GM12878 (cell line): ENCODE data around the gene RNF115. TPM values are rescaled to one million over a fixed set of nuclear protein-coding genes. Genes with fewer than 3 reads are reported as not detected.
A peak's percentile ranks its signal among the peaks of the same experiment; 100 is the strongest.

Experiments used
- ATAC-seq: fragments of 200-7000 bp; cut with Tn5 transposase; 3 replicates; pipeline ENCODE4 v1.9.1; 2020; ENCODE audit warnings: mild to moderate bottlenecking, moderate library complexity
- BruUV-seq: library from RNA; stranded (reverse); fragments of 400-500 nt; replicated peaks from 2 replicates; lab custom pipeline; 2021; lab: Mats Ljungman, UMichigan
- CTCF ChIA-PET: fragments of 300-600 bp; sonication (Branson Sonifier 250); formaldehyde crosslinking; extraction: SDS; loops from one replicate; lab custom pipeline; 2021; ENCODE audit warnings: inconsistent platforms; lab: Yijun Ruan, JAX
- POLR2A ChIA-PET: fragments of 350-600 bp; formaldehyde crosslinking; extraction: SDS; loops from one replicate; lab custom pipeline; 2021; ENCODE audit warnings: inconsistent platforms; lab: Charles Lee
- RAD21 ChIA-PET: fragments of 300-600 bp; sonication (Branson Sonifier 250); formaldehyde crosslinking; loops from one replicate; lab custom pipeline; 2023; ENCODE audit warnings: antibody characterized with exemption; ENCODE audit not compliant: unreplicated experiment; lab: Charles Lee
- SMC1A ChIA-PET: fragments of 300-600 bp; sonication (Branson Sonifier 250); formaldehyde crosslinking; loops from one replicate; lab custom pipeline; 2023; ENCODE audit not compliant: unreplicated experiment, uncharacterized antibody; lab: Charles Lee
- DNase-seq: peaks from one replicate; pipeline ENCODE4 v3.0.0-alpha.2; 2011; ENCODE audit warnings: low read depth, low spot score
- FAIRE-seq: peaks from 3 replicates; lab custom pipeline; 2011; peaks lifted over from hg19 to GRCh38; lab: Jason Lieb, UNC
- H2AFZ ChIP-seq: 2 replicates; pipeline ENCODE4 v1.6.0; 2011; ENCODE audit warnings: low read depth, low read length, control low read depth; ENCODE audit not compliant: control insufficient read depth
- H3K27ac ChIP-seq: 2 replicates; pipeline ENCODE4 v1.5.1; 2011; ENCODE audit warnings: control low read depth; ENCODE audit not compliant: control insufficient read depth, insufficient read depth
- H3K27me3 ChIP-seq, 2 experiments: replicated peaks in 1 of 2; 2 replicates each; pipeline versions ENCODE4 v1.6.0 to v1.6.1; 2011; ENCODE audit warnings: low read length in 1 of 2; ENCODE audit not compliant: control insufficient read depth in 2 of 2, insufficient read depth in 2 of 2
- H3K36me3 ChIP-seq, 2 experiments: 2 replicates each; pipeline ENCODE4 v1.5.1; 2011; ENCODE audit warnings: low read length in 1 of 2; ENCODE audit not compliant: control insufficient read depth in 2 of 2, insufficient read depth in 2 of 2
- H3K4me1 ChIP-seq: 2 replicates; pipeline ENCODE4 v1.6.1; 2011; ENCODE audit warnings: mild to moderate bottlenecking, low read length, moderate library complexity, mixed read lengths; ENCODE audit not compliant: control insufficient read depth, insufficient read depth
- H3K4me2 ChIP-seq: 2 replicates; pipeline ENCODE4 v1.6.0; 2011; ENCODE audit warnings: control low read depth; ENCODE audit not compliant: control insufficient read depth, insufficient read depth
- H3K4me3 ChIP-seq: fragments of 200-600 bp; sonication (generic); 2 replicates; pipeline ENCODE4 v1.5.1; 2016
- H3K79me2 ChIP-seq: 2 replicates; pipeline ENCODE4 v1.6.0; 2011; ENCODE audit warnings: low read length; ENCODE audit not compliant: control insufficient read depth, insufficient read depth
- H3K9ac ChIP-seq: 2 replicates; pipeline ENCODE4 v1.8.0; 2011; ENCODE audit warnings: low read length, control low read depth, mixed read lengths; ENCODE audit not compliant: control insufficient read depth, insufficient read depth
- H3K9me3 ChIP-seq: replicated peaks from 3 replicates; pipeline ENCODE4 v1.5.1; 2011; ENCODE audit warnings: mild to moderate bottlenecking, low read length; ENCODE audit not compliant: control insufficient read depth, insufficient read depth
- H4K20me1 ChIP-seq: 2 replicates; pipeline ENCODE4 v1.6.0; 2011; ENCODE audit not compliant: control insufficient read depth, insufficient read depth
- KLF5 ChIP-seq: fragments of 450-650 bp; IDR thresholded peaks from 2 replicates; pipeline ENCODE4 v1.6.1; 2014; ENCODE audit warnings: mild to moderate bottlenecking; ENCODE audit not compliant: partially characterized antibody
- NBN ChIP-seq: fragments of 450-650 bp; IDR thresholded peaks from 2 replicates; pipeline ENCODE4 v1.6.1; 2016
- SPI1 ChIP-seq: IDR thresholded peaks from 2 replicates; pipeline ENCODE4 v1.6.1; 2011; ENCODE audit warnings: low read depth, mild to moderate bottlenecking, low read length, moderate library complexity, borderline replicate concordance; ENCODE audit not compliant: insufficient read depth
- WGBS: methylation state at CpG from one replicate; pipeline ENCODE4 v1.1.6; 2016; ENCODE audit warnings: low lambda C conversion rate; ENCODE audit not compliant: insufficient replicate concordance, insufficient coverage; ENCODE audit errors: missing lambda C conversion rate; 5-methylcytosine and 5-hydroxymethylcytosine counted together
- in situ Hi-C: fragments of 300-500 bp; cut with MboI; formaldehyde crosslinking; loops from 9 replicates; pipeline ENCODE4 v1.14.3; 2018; ENCODE audit warnings: mixed read lengths
- intact Hi-C: fragments of 100-400 bp; cut with micrococcal nuclease; formaldehyde crosslinking; loops from one replicate; pipeline ENCODE4 v1.14.2; 2022; ENCODE audit not compliant: unreplicated experiment
- polyA plus RNA-seq, 11 experiments: library from polyadenylated mRNA; depleted of rRNA in 4 of 11; unstranded in 6 of 11; stranded (reverse) in 5 of 11; fragments of >200 nt; fragmentation: Nextera tagmentation in 4 of 11; fragmentation: Illumina TruSeq in 1 of 11; extraction: Ambion mirVana in 4 of 11; extraction: Trizol in 1 of 11; gene quantifications; 1 replicate in 1 of 11; 2 replicates in 10 of 11; pipeline versions ENCODE4 v1.2.1 to v1.2.3, GENCODE V29; 2011 to 2016; ENCODE audit warnings: inconsistent platforms in 2 of 11, missing spikeins in 2 of 11, low read depth in 1 of 11
- total RNA-seq, 4 experiments: library from RNA; depleted of rRNA in 3 of 4; stranded (reverse); fragments of >200 nt in 3 of 4; fragmentation: Illumina TruSeq in 1 of 4; extraction: Trizol in 1 of 4; gene quantifications; 2 replicates each; pipeline versions ENCODE4 v1.2.1 to v1.2.3, GENCODE V29; 2013 to 2021
- TF ChIP-seq, protein P1 (sequence below): IDR thresholded peaks from 2 replicates; pipeline ENCODE4 v1.6.1; 2012; ENCODE audit warnings: improper control_type of control experiment, low read depth, low read length; ENCODE audit not compliant: insufficient replicate concordance

RNF115 gene
- total and polyA plus RNA-seq, 10 of the 15 experiments (the other 5 are each of a cell fraction or from before 2014, with no cell fraction given): 3.4 to 22.0 (median 12.9) TPM

DNA sequence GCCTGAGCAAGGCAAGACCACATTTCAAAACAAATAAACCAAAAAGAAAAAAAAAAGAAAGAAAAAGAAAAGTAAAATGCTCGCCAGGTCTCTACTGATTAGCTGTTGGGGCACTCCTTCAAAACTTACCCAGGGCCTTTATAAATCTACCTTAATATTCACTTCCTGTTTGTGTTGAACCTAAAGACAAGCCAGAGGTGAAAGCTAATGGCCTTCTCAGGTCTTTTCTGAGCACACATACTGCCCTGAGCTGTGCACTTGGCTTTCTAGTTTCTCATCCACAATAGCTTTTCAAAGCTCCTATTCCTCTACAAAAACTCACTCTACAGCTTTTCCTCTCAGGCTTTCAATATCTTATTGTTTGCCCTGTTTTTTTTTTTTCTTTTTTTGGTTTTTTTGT, 50.5 kb downstream of the RNF115 start:
- intact Hi-C loops (no loop called here), in situ Hi-C loops (no loop called here)
- no peaks in the 10 kb centered on the region for H3K9me3 ChIP-seq
- ChIA-PET SMC1A (interaction anchor here (0.8 to 1.5 kb wide), 4 partner anchors 11 to 52 kb away, joined by 3 to 4 read pairs (median 4); no protein-coding TSS in a partner anchor), POLR2A (interaction anchor here (0.7 kb wide), 1 partner anchor 188 kb away, joined by 3 read pairs; no protein-coding TSS in a partner anchor), RAD21 (interaction anchor here (1.6 kb wide), 1 partner anchor 12 kb away, joined by 7 read pairs; no protein-coding TSS in a partner anchor), CTCF (interaction anchor here (0.5 to 1.7 kb wide), 4 partner anchors 12 to 72 kb away, joined by 3 to 4 read pairs (median 4); partner anchors contain the start of gene NUDT17)
- no peak for ATAC-seq
- no TSS peak for BruUV-seq
- TF ChIP-seq NBN: no peak
- TF ChIP-seq KLF5: no peak
- TF ChIP-seq SPI1: peak; percentile 32; the same call in 1 of the 2 replicates
- TF ChIP-seq, protein P1, sequence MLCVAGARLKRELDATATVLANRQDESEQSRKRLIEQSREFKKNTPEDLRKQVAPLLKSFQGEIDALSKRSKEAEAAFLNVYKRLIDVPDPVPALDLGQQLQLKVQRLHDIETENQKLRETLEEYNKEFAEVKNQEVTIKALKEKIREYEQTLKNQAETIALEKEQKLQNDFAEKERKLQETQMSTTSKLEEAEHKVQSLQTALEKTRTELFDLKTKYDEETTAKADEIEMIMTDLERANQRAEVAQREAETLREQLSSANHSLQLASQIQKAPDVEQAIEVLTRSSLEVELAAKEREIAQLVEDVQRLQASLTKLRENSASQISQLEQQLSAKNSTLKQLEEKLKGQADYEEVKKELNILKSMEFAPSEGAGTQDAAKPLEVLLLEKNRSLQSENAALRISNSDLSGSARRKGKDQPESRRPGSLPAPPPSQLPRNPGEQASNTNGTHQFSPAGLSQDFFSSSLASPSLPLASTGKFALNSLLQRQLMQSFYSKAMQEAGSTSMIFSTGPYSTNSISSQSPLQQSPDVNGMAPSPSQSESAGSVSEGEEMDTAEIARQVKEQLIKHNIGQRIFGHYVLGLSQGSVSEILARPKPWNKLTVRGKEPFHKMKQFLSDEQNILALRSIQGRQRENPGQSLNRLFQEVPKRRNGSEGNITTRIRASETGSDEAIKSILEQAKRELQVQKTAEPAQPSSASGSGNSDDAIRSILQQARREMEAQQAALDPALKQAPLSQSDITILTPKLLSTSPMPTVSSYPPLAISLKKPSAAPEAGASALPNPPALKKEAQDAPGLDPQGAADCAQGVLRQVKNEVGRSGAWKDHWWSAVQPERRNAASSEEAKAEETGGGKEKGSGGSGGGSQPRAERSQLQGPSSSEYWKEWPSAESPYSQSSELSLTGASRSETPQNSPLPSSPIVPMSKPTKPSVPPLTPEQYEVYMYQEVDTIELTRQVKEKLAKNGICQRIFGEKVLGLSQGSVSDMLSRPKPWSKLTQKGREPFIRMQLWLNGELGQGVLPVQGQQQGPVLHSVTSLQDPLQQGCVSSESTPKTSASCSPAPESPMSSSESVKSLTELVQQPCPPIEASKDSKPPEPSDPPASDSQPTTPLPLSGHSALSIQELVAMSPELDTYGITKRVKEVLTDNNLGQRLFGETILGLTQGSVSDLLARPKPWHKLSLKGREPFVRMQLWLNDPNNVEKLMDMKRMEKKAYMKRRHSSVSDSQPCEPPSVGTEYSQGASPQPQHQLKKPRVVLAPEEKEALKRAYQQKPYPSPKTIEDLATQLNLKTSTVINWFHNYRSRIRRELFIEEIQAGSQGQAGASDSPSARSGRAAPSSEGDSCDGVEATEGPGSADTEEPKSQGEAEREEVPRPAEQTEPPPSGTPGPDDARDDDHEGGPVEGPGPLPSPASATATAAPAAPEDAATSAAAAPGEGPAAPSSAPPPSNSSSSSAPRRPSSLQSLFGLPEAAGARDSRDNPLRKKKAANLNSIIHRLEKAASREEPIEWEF: no peak
- no peaks in the 10 kb centered on the region for H3K79me2 ChIP-seq
- H2AFZ ChIP-seq: no peak overlapping the region
- 100% methylated on average over 1 of the region's 1 CpG for WGBS
- peaks cover 0 to 10% of the 10 kb centered on the region in 2 experiments; a peak in 2 of 4 replicates for H3K36me3 ChIP-seq
- no peak overlapping the region for H3K4me2 ChIP-seq
- peak; percentile 44 for FAIRE-seq
- H4K20me1 ChIP-seq: no peaks in the 10 kb centered on the region
- no peak overlapping the region for H3K4me3 ChIP-seq
- DNase-seq: no peak
- no peaks in the 10 kb centered on the region for H3K4me1 ChIP-seq
- H3K27me3 ChIP-seq: no peaks in the 10 kb centered on the region
- no peak overlapping the region for H3K9ac ChIP-seq
- no peak overlapping the region; the same call in 1 of the 2 replicates for H3K27ac ChIP-seq
